HG03460 (cell line): ENCODE results near the gene AK1.
A peak's percentile ranks its signal among the peaks of the same experiment; 100 is the strongest.

Experiments used
- ATAC-seq: cut with Tn5 transposase; IDR thresholded peaks from one replicate; pipeline ENCODE4 v1.9.1; 2021; ENCODE audit not compliant: unreplicated experiment

AK1 gene

DNA sequence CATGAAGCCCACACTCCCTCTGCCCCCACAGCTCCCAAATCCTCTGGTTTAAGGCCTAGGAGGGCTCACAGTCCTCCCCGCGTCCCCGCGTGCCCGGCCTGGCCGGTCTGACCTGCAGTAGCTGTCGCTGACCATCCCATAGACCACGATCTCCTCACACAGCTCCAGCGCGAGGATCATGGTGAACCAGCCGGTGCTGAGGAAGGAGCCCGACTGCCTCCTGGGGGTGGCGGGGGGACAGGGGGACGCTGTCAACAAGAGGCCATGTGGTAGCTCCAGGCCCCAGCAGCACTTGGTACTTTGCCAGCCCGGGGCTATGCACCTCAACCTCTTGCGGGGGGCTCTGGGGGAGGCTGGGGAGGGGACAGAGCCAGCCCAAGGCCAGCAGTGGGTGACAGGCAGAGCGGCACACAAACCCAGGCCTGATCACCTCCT, 32.4 kb upstream of the AK1 start:
- ATAC-seq: no peak

DNA sequence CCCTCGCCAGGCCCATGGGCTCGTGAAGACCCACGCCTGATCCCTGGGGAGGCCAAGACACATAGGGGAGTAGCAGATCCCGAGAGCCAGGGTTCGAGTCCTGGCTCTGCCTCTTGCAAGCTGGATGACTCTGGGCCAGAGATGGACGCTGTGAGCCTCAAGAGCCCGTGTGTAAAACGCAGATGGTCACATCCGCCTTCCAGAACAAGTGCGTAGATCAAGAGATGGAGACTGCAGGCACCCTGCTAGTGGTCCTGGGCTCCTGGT, 31.1 kb upstream of the AK1 start:
- no peak for ATAC-seq

GRCh38 chr9:127907867-127908659, 30.6 kb upstream of the AK1 start:
- no peak for ATAC-seq

GRCh38 chr9:127905788-127906191, 28.3 kb upstream of the AK1 start:
- ATAC-seq: no peak

GRCh38 chr9:127905004-127905728, 27.7 kb upstream of the AK1 start:
- no peak for ATAC-seq

DNA sequence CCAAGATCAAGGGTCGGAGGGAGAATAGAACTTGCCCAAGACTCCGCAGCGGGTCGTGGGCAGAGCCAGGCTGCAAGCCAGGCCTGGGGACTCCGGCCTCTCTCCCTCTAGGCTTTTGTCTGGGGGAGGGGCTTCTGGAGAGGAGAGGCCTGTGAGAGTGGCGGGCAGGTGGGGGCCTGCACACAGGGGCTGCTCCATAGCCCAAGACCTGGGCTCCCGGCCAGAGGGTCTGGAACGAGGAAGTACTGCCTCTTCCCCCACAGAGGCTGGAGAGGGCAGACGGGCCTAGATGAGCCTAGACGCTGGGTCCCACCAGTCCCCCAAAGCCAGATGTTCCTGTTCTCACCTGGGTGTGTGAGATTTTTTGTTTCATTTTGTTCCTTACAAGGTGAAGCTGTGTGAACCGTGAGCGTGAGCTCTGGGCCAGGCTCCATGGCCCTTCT, 27.1 kb upstream of the AK1 start:
- no peak for ATAC-seq

GRCh38 chr9:127903557-127904475, 26.3 kb upstream of the AK1 start:
- ATAC-seq: peak; percentile 33

DNA sequence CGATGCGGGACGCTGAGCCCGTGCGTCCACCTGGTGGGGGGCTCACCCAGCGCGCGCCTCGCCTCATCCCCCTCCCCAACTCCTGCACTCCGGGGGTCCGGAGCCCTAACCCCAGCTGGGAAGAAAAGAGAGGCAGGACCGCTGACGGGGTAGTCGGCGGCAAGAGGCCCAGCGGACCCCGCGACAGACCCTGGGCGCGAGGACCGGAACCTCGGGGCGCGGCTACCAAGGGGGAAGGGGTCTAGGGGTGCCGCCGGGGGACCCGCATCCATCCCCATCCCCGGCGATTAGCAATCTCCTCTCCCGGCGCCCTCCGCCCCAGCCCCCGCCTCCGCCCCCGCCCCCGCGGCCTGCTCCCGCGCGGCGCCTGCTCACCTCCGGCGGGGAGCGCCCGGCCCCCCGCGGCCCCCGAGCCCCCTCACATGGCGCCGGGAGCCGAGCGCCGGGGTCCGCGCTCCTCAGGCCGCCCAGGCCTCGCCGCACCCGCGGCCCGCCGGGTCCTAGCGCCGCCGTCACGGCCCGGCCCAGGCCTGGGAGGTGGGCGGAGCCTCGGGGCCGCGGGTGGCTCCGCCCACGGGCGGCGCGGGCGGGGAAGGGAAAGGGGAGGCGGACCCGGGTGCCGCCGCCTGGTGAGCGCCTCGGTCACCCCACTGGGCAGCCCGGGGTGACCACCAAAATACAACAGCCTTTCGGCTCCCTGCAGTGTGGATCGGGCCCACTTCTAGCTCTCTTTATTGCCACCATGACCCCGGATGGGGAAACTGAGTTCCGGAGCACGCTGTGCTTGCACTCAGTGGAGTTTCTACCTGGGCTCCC, 21.9 kb upstream of the AK1 start, which contains the start of gene ST6GALNAC6:
ST6GALNAC6 (minus strand) TSS at position 476 of the 816 bp plus-strand sequence. CDS start 1,622 bp downstream, outside the sequence.
- ATAC-seq: peak; percentile 46

- ATAC-seq: no peak
Measured at GRCh38 chr9:127898433-127899127, 21.1 kb upstream of the AK1 start.

DNA sequence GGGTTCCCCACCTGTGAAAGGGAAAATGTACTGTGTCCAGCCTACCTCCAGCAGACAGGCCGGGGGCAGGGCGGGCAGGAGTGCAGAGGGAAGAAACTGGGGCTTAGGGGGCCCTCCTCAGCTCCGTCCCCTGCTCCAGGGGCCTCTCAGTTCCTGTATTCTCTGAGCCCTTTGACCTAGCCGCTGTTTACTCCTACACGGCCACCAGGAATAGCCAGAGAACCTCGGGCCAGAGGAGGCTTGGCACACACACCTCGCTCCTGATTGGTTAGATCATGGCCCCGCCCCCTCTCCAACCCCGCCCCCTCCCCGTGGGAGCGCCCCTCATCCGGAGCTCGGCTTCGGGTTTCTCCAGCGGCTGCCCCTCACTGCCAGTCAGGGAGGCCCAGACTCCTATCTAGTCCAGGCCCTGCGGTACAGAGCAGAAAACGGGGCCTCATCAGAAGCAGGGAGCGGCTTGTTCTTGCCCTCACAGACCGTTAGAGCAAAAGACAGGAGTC, 19.8 kb upstream of the AK1 start:
- ATAC-seq: no peak

GRCh38 chr9:127896395-127897192, 19.1 kb upstream of the AK1 start:
- no peak for ATAC-seq

DNA sequence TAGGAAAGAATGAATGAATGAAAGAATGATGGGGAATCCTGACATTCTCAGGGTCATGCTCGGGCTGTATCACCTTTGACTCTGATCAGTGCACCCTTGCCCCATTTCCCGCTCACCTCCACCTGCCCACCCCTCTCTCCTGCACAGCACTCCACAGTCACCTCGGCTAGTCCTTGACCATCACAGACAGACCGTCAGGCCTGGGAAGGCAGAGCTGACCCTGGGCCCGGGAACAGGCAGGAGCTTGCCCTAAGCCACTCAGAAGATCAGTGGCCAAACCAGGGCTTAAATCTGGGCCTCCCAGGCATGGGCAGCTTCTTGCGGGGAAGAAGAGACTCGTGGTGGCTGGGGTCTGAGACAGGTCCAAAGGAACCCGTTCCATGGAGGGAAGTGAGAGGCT, 18.3 kb upstream of the AK1 start:
- no peak for ATAC-seq

GRCh38 chr9:127893392-127893791, 15.9 kb upstream of the AK1 start:
- ATAC-seq: no peak

- ATAC-seq: no peak
Measured at GRCh38 chr9:127892831-127893230, 15.4 kb upstream of the AK1 start.

GRCh38 chr9:127890053-127890452, 12.6 kb upstream of the AK1 start:
- ATAC-seq: no peak

- no peak for ATAC-seq
Measured at GRCh38 chr9:127887792-127888191, 10.3 kb upstream of the AK1 start.

DNA sequence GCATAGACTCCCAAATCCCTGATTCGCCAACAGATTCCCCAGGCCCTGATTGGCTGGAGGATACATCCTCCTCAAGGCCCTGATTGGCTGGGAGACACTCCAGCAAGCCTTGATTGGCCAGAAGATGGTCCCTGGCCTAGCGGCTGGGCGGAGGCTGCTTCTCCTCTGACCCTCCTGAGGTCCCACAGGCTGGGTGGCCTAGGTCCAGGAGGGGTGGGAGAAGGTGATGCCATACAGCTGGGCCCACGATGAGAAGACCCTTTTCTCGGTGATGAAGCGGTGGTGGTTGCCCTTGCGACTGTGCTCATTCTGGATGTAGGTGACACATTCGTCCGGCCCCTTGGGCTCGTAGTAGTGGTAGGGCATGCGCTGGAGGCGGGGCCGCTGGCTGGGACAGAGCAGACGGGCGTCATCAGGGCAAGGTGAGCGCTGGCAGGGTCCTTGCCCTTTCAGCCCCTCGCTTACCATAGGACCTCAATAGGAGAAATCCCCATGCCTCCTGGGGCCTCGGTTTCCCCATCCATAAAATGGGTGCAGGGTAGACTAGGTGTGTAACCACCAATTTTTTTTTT, 9.0 kb upstream of the AK1 start:
- no peak for ATAC-seq

- no peak for ATAC-seq
Measured at GRCh38 chr9:127885508-127886281, 8.2 kb upstream of the AK1 start.
